OCI-LY7 (cell line): ENCODE data around the gene IGIP.

Experiments used
- EZH2phosphoT487 ChIP-seq: fragments of 200-600 bp; sonication (generic); IDR thresholded peaks from 2 replicates; pipeline ENCODE4 v1.6.1; 2018; ENCODE audit warnings: low read depth, borderline replicate concordance, mild to moderate bottlenecking, mixed run types, antibody characterized with exemption, low read length, moderate library complexity, mixed read lengths
- TF ChIP-seq, protein P1 (sequence below): fragments of 200-600 bp; sonication (generic); conservative IDR thresholded peaks from 2 replicates; pipeline ENCODE4 v1.5.1; 2014; ENCODE audit warnings: mild to moderate bottlenecking, antibody characterized with exemption, low read length, moderate library complexity, mixed read lengths

DNA sequence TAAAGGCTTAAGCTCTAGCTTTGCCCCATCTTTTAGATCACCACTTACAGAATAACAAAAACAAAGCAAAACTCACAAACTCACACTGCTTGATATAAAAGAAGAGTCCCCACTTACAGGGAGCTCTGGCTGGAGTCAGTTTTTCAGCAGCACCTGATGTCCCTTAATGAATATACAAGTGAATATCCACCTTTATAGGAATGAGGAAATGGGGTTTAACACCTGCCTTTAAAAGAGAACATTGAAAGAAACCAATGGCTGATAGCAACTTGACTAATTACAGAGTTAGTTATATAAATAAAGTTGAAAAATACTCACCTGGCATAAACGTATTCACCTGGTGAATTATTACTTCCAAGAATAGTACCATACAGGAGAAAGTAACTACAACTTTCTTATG is 32.6 kb upstream of the IGIP start:
- TF ChIP-seq, protein P1, sequence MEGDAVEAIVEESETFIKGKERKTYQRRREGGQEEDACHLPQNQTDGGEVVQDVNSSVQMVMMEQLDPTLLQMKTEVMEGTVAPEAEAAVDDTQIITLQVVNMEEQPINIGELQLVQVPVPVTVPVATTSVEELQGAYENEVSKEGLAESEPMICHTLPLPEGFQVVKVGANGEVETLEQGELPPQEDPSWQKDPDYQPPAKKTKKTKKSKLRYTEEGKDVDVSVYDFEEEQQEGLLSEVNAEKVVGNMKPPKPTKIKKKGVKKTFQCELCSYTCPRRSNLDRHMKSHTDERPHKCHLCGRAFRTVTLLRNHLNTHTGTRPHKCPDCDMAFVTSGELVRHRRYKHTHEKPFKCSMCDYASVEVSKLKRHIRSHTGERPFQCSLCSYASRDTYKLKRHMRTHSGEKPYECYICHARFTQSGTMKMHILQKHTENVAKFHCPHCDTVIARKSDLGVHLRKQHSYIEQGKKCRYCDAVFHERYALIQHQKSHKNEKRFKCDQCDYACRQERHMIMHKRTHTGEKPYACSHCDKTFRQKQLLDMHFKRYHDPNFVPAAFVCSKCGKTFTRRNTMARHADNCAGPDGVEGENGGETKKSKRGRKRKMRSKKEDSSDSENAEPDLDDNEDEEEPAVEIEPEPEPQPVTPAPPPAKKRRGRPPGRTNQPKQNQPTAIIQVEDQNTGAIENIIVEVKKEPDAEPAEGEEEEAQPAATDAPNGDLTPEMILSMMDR, result no peak
- no peak for TF ChIP-seq EZH2phosphoT487
